ENCODE results near the gene TGFB2.

TGFB2 gene

DNA sequence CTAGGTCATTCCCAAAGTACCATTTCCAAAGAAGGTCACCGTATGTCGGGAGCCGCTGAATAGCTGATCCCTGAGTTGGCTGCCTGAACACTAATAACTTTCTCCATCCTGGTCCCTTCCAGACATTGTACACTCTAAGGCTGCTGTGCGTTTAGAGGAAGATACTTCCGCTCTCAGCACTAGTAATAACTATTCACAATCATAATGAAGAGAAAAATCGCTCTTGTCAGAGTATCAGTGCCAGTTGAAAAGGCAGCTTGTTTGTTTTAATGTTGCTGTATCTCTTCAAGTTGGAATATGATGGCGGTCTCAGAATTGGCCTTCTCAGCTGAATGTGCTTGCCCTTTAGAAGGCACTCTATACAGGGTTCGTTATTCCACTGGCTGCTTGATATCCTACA, 43.5 kb downstream of the TGFB2 start:
- DNase-seq (ENCODE audit: low read depth in 2 of 2): no peak

DNA sequence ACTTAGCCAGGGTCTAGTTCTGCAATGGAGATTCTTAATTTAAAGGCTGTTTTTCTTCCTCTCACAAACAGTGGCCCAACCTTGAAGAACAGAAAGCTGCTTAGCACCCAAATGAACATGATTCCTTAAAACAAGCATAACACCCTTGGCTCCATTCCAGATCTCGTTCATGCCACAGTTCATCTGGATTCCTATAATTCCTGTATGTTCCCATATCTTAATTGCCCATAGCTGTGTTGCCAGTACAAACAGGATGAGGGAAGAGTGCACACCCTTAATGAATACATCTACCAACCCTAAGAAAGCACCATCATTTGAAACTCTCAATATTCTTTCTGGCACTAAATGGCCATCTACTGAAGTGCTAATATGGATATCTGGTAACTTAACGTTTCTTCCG, 45.5 kb downstream of the TGFB2 start:
- DNase-seq (ENCODE audit: low read depth in 2 of 2): no peak

- no peak for DNase-seq (ENCODE audit: low read depth in 2 of 2)
Measured at GRCh38 chr1:218392780-218393179, 47.6 kb downstream of the TGFB2 start.

- DNase-seq (ENCODE audit: low read depth in 2 of 2): no peak
Measured at GRCh38 chr1:218394416-218394815, 49.3 kb downstream of the TGFB2 start.

DNA sequence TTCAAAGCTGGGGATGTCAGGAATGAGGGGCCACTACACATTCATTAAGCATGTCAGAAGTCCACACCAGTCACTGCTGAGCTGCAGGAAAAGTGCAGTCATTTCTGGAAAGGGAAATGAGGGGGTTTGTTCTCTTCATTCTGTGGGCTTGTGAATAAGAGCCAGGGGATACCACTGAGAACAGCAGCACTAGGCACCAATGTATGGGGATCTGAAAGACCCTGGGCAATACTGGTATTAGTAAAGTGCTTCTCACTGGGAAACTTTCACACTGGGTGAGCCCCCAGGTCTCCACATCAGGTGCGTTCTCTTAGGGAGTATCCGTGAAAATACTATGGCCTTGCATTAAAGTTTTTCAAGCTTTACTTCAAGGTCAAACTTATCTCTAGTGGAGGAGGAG, 49.9 kb downstream of the TGFB2 start:
- no peak for DNase-seq (ENCODE audit: low read depth in 2 of 2)

GRCh38 chr1:218395916-218396315, 50.8 kb downstream of the TGFB2 start:
- no peak for DNase-seq (ENCODE audit: low read depth in 2 of 2)

- DNase-seq (ENCODE audit: low read depth in 2 of 2): no peak
Measured at GRCh38 chr1:218397752-218398339, 52.7 kb downstream of the TGFB2 start.

GRCh38 chr1:218400624-218401023, 55.5 kb downstream of the TGFB2 start:
- DNase-seq (ENCODE audit: low read depth in 2 of 2): no peak

- no peak for DNase-seq (ENCODE audit: low read depth in 2 of 2)
Measured at GRCh38 chr1:218401441-218401997, 56.4 kb downstream of the TGFB2 start.

DNA sequence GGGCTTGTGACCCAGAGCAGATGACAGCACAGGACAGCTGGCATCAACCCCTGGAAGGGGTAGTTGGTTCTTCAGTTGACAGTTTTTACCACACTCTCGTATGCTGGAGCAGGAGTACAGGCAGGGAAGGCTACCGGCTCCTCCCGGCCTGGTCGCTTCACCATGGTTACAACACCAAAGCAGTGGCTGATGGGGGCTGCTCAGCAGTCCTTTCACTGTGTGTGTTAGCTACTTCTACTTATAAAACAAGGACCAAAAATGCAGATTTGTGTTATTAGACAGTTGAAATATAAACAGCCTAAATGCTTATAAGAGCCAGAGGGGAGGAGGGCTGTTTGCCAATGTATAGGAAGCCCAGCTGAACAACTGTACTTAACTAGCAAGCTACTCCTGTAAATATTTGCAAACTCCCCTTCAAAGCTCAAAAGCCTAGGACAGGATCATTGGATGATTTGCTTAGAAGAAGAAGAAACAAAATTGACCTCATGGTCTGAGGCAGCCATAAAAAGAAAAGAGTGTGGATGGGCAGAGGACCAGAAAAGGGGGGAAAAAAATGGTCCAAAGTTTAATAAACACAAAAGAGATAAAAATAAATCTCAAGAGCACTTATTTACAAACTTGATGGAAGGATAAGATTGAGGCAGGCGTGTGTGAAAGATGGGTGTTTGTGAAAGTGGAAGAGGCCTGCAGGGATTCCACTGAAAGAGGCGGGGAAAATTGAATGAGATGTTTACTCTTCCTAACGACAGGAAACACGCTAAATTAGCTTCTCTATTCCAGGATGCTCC, 57.1 kb downstream of the TGFB2 start:
- DNase-seq (ENCODE audit: low read depth in 2 of 2): no peak

DNA sequence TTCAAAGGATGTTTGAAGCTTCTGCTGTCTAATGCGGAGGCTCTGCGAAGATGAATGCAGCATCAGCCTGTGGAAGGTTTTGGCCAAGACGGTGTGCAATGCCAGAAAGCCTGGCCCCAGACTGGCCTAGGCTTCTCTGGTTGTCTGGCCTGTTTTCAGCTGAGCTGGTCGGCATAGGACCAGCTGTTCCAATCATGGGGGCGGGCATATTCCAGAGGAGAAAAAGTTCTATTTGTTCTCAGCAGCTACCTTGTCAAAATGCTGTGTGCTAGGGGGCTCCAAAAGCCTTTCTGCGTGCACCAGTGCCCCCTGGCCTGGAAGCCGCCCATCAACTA, 57.6 kb downstream of the TGFB2 start:
- no peak for DNase-seq (ENCODE audit: low read depth in 2 of 2)

DNA sequence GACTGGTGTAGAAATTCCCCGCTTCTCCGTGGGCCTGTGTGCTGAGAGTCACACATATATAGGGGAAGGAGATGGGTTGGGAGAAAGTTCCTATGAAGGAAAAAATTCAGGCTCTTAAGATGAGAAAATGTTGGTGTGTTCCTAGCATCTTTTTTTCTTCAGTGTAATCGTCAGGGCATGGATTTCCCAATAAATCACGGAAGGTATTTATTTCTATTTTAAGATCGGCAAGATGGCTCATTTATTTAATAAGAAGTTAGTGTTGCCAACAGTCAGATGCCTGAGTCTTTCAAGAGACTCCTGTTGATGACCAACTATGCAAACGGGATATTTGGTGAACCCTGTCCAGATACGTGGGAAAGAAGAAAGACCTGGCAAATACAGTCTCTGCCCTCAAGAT, 58.2 kb downstream of the TGFB2 start:
- no peak for DNase-seq (ENCODE audit: low read depth in 2 of 2)

GRCh38 chr1:218407630-218408029, 62.5 kb downstream of the TGFB2 start:
- no peak for DNase-seq (ENCODE audit: low read depth in 2 of 2)

- no peak for DNase-seq (ENCODE audit: low read depth in 2 of 2)
Measured at GRCh38 chr1:218408135-218408534, 63.0 kb downstream of the TGFB2 start.

GRCh38 chr1:218408942-218409341, 63.8 kb downstream of the TGFB2 start:
- no peak for DNase-seq (ENCODE audit: low read depth in 2 of 2)

DNA sequence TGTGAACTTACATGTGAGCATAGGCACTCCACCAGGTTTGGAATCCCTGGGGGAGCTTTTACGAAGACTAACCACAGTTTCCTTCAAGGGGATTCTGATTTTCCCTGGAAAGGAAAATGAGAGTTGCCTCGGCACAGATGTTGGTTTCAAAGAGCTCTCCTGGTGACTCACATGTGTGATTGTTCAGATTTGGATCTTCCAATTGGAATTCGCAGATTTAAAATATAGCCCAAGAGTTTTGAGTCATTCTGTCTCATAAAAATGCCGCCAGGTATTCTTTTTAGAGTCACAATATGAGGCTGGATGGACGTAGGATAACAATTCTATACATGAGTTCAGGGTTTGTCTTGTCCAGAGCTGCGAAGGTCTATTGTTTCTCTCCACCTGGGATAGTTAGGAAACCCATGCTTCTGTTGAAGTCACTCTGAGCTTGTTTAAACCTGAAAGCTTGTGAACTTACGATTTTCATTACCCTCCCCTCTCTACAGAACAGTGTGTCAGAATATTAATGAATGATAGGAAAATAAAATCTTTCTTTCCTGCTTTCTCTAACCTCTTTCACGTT, 64.9 kb downstream of the TGFB2 start:
- DNase-seq (ENCODE audit: low read depth in 2 of 2): no peak

DNA sequence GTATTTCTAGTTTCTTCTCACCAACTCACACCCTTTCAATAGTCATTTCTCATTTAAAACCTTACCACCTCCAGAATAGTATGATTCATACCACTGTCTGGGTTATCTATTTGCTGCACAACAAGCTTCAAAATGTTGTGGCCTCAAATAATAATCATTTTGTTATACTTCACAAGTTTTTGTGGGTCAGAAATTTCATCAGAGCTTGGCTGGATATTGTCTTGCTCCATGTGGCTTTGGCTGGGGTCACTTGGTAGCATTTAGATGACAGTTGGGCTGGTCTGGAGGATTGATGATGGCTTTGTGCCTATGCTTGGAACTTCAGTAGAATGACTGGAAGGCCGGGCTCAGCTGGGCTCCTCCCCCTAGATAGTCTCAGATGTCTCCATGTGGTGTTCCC, 66.0 kb downstream of the TGFB2 start:
- no peak for DNase-seq (ENCODE audit: low read depth in 2 of 2)

DNA sequence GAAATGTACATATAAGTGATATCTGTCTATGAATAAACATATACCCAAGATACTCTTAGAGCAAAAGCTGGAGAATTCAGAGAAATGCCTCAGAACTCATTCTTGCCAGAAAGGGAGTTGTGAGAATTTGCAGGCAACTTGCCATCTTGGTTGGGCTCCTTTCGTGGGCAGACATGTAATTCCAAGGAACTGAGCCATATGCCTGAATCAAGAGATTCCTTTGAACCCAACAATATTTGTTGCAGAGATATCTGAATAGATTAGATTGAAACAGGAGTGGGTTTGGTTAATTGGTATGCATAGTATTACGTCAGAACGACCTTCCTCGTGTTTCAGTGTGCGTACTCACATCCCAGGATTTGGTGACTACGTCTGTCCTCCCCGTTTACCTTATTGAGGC, 67.0 kb downstream of the TGFB2 start:
- DNase-seq (ENCODE audit: low read depth in 2 of 2): no peak

DNA sequence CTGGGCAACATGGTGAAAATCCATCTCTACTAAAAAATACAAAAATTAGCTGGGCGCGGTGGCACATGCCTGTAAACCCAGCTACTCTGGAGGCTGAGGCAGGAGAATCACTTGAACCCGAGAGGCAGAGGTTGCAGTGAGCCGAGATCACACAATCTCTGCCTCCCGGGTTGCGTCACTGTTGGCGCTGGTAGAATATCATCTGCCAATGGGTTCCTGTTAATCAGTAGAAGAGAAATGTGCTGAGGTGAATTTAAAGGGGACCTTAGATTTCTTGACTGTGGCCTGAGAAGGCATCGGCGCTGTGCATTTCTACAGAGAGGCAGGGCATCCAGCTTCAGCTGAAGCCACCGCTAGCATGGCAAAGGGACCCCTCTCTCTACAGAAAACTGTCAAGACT, 68.0 kb downstream of the TGFB2 start:
- DNase-seq (ENCODE audit: low read depth in 2 of 2): no peak

- no peak for DNase-seq (ENCODE audit: low read depth in 2 of 2)
Measured at GRCh38 chr1:218414060-218414728, 69.1 kb downstream of the TGFB2 start.

GRCh38 chr1:218415726-218416125, 70.6 kb downstream of the TGFB2 start:
- DNase-seq (ENCODE audit: low read depth in 2 of 2): no peak

- no peak for DNase-seq (ENCODE audit: low read depth in 2 of 2)
Measured at GRCh38 chr1:218421531-218421930, 76.4 kb downstream of the TGFB2 start.

DNA sequence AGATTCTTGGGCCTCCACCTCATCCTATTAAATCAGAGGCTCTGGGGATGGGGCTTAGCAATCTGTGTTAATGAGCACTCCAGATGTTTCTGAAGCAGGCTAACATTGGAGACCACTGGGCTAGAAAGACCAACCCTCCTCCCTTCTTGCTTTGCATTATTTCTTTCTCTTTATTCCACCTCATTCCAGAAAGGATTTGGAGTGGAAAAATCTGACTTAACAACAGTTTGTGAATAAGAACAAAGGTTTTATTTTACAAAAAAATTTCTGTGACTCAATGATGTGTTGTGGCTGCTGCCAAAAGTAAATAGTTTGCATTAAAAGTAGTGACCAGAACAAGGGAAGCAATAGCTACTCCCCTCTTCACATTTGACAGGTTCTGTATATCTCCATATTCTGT, 79.4 kb downstream of the TGFB2 start:
- DNase-seq (ENCODE audit: low read depth in 2 of 2): no peak

Data from stimulated activated CD4-positive, alpha-beta T cell treated with anti-CD3 and anti-CD28 coated beads, Interleukin-12 subunit alpha, Interleukin-12 subunit beta, amount 100 ng/mL, for 24 hours (primary cell).